Suprapubic skin (tissue), 4 donors: ENCODE measurements around the gene ABCF2. TPM values are rescaled to one million over a fixed set of nuclear protein-coding genes. Genes with fewer than 3 reads are reported as not detected.

Source experiments
- DNase-seq, 2 donors: peaks; one replicate each; pipeline ENCODE4 v3.0.0-alpha.2; 2019; ENCODE audit warnings: low spot score in 2 of 2
- H3K27ac ChIP-seq: fragments of 200-600 bp; sonication (generic); one replicate; pipeline ENCODE4 v1.5.1; 2019
- H3K27me3 ChIP-seq: fragments of 200-600 bp; sonication (generic); one replicate; pipeline ENCODE4 v1.5.1; 2019
- H3K36me3 ChIP-seq: fragments of 200-600 bp; sonication (generic); one replicate; pipeline ENCODE4 v1.5.1; 2019
- H3K4me1 ChIP-seq: fragments of 200-600 bp; sonication (generic); one replicate; pipeline ENCODE4 v1.5.1; 2019
- H3K4me3 ChIP-seq: fragments of 200-600 bp; sonication (generic); one replicate; pipeline ENCODE4 v1.5.1; 2019; ENCODE audit warnings: mild to moderate bottlenecking
- H3K9me3 ChIP-seq: fragments of 200-600 bp; sonication (generic); one replicate; pipeline ENCODE4 v1.5.1; 2019
- EP300 ChIP-seq: sonication (generic); formaldehyde crosslinking; IDR thresholded peaks from one replicate; pipeline ENCODE4 v1.6.1; 2017; ENCODE audit warnings: antibody characterized with exemption
- POLR2A ChIP-seq, 2 donors: fragments of 450-650 bp; IDR thresholded peaks; one replicate each; pipeline ENCODE4 v1.6.1; 2017; ENCODE audit warnings: antibody characterized with exemption in 2 of 2, mild to moderate bottlenecking in 2 of 2, moderate library complexity in 2 of 2
- POLR2AphosphoS5 ChIP-seq, 3 donors: sonication (generic); formaldehyde crosslinking; IDR thresholded peaks; one replicate each; pipeline ENCODE4 v1.6.1; 2017; ENCODE audit warnings: antibody characterized with exemption in 3 of 3
- WGBS: methylation state at CpG from one replicate; pipeline ENCODE4 v1.1.5; 2018; 5-methylcytosine and 5-hydroxymethylcytosine counted together
- total RNA-seq, 4 donors: library from RNA; depleted of rRNA; stranded (reverse); fragments of >200 nt; gene quantifications; one replicate each; pipeline ENCODE4 v1.1.0, GENCODE V29; 2016
- TF ChIP-seq, protein P1 (sequence below), 2 donors: fragments of 200-600 bp in 1 of 2; fragments of 450-650 bp in 1 of 2; sonication (generic) in 1 of 2; IDR thresholded peaks; one replicate each; pipeline ENCODE4 v1.5.1; 2016 to 2019; ENCODE audit warnings: antibody characterized with exemption in 2 of 2, mild to moderate bottlenecking in 1 of 2, moderate library complexity in 1 of 2

The ABCF2 gene
- total RNA-seq, 4 donors from 2014 or later: 25.3 to 96.5 (median 40.1) TPM

DNA sequence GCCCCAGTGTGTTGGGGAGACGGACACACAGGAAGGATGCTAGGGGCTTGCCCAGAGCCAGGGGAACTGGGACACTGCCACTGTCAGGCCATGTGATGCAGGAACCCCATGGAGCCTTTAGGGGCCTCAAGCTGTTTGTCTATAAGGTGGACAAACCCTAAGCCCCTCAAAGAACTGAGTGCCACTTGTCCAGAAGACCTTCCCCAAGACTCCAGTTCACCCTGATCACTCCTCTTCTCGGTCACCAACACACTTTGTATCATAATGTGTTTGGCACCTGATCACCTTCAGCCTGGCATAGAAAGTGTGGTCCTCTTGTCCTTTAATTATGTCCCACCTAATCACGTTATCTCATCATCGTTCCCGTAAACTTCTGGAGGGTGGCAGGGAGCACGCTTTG lies 17.4 kb downstream of the ABCF2 start:
- H3K27ac ChIP-seq: no peak overlapping the region
- H3K4me1 ChIP-seq: no peaks in the 10 kb centered on the region
- TF ChIP-seq EP300 (no peak), POLR2AphosphoS5 (IDR thresholded peaks at IDR 0.05) (no peak), POLR2A (IDR thresholded peaks at IDR 0.05) (no peak)
- TF ChIP-seq, protein P1, sequence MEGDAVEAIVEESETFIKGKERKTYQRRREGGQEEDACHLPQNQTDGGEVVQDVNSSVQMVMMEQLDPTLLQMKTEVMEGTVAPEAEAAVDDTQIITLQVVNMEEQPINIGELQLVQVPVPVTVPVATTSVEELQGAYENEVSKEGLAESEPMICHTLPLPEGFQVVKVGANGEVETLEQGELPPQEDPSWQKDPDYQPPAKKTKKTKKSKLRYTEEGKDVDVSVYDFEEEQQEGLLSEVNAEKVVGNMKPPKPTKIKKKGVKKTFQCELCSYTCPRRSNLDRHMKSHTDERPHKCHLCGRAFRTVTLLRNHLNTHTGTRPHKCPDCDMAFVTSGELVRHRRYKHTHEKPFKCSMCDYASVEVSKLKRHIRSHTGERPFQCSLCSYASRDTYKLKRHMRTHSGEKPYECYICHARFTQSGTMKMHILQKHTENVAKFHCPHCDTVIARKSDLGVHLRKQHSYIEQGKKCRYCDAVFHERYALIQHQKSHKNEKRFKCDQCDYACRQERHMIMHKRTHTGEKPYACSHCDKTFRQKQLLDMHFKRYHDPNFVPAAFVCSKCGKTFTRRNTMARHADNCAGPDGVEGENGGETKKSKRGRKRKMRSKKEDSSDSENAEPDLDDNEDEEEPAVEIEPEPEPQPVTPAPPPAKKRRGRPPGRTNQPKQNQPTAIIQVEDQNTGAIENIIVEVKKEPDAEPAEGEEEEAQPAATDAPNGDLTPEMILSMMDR (IDR thresholded peaks at IDR 0.05): no peak
- H3K9me3 ChIP-seq: no peaks in the 10 kb centered on the region
- 93% methylated on average over 5 of the region's 6 CpGs for WGBS
- peaks cover 8% of the 10 kb centered on the region for H3K27me3 ChIP-seq
- H3K4me3 ChIP-seq: no peak overlapping the region
- no peak for DNase-seq
- H3K36me3 ChIP-seq: peaks cover 22% of the 10 kb centered on the region

GRCh38 chr7:151208253-151208862 lies 18.6 kb downstream of the ABCF2 start:
- Histone ChIP-seq H3K27me3 (peaks cover 12% of the 10 kb centered on the region), H3K27ac (no peak overlapping the region), H3K36me3 (peaks cover 10% of the 10 kb centered on the region), H3K9me3 (no peaks in the 10 kb centered on the region), H3K4me3 (no peak overlapping the region), H3K4me1 (no peaks in the 10 kb centered on the region)
- TF ChIP-seq EP300 (no peak), POLR2A (IDR thresholded peaks at IDR 0.05) (no peak), POLR2AphosphoS5 (IDR thresholded peaks at IDR 0.05) (no peak)
- TF ChIP-seq, protein P1 (IDR thresholded peaks at IDR 0.05): no peak
- DNase-seq: no peak
- WGBS: 63% methylated on average over 9 of the region's 9 CpGs

GRCh38 chr7:151207804-151208203 lies 19.2 kb downstream of the ABCF2 start:
- H3K27me3 ChIP-seq: peaks cover 12% of the 10 kb centered on the region
- no peaks in the 10 kb centered on the region for H3K9me3 ChIP-seq
- no peak overlapping the region for H3K27ac ChIP-seq
- TF ChIP-seq POLR2A (IDR thresholded peaks at IDR 0.05): no peak
- TF ChIP-seq, protein P1 (IDR thresholded peaks at IDR 0.05): no peak
- TF ChIP-seq EP300: no peak
- H3K4me1 ChIP-seq: no peaks in the 10 kb centered on the region
- no peak for DNase-seq
- no peak overlapping the region for H3K4me3 ChIP-seq
- H3K36me3 ChIP-seq: peaks cover 4% of the 10 kb centered on the region
- WGBS: 67% methylated on average over 6 of the region's 12 CpGs

GRCh38 chr7:151207315-151207714 lies 19.7 kb downstream of the ABCF2 start:
- no peaks in the 10 kb centered on the region for H3K4me1 ChIP-seq
- H3K36me3 ChIP-seq: no peaks in the 10 kb centered on the region
- TF ChIP-seq POLR2AphosphoS5 (IDR thresholded peaks at IDR 0.05): no peak
- no peak for TF ChIP-seq POLR2A (IDR thresholded peaks at IDR 0.05)
- TF ChIP-seq, protein P1 (IDR thresholded peaks at IDR 0.05): no peak
- TF ChIP-seq EP300: no peak
- no peak overlapping the region for H3K27ac ChIP-seq
- DNase-seq: no peak
- H3K27me3 ChIP-seq: peaks cover 12% of the 10 kb centered on the region
- no peaks in the 10 kb centered on the region for H3K9me3 ChIP-seq
- no peak overlapping the region for H3K4me3 ChIP-seq
- WGBS: 67% methylated on average over 9 of the region's 9 CpGs

DNA sequence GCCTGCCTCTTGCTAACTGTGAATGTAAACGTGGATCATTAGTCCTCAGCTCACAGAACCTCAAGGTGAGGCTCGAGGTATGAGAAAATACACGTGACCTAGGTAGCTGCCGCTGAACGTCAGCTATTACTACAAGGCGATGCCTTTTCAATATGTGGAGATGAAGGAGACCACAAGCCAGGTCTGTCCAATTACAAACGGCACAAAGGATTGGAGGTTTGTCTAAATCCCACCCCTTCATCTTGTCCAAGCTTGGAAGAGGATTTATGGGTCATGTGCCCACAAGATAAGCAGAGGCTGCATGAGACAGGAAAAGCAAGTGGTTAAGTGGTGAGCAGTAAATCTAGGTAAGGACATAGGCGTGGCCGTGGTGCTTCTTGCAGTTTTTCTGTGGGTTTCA lies 20.1 kb downstream of the ABCF2 start:
- 51% methylated on average over 9 of the region's 9 CpGs for WGBS
- DNase-seq: no peak
- H3K27me3 ChIP-seq: peaks cover 12% of the 10 kb centered on the region
- TF ChIP-seq, protein P1 (IDR thresholded peaks at IDR 0.05): no peak
- no peak for TF ChIP-seq EP300
- no peak for TF ChIP-seq POLR2AphosphoS5 (IDR thresholded peaks at IDR 0.05)
- no peak for TF ChIP-seq POLR2A (IDR thresholded peaks at IDR 0.05)
- H3K4me1 ChIP-seq: no peaks in the 10 kb centered on the region
- no peak overlapping the region for H3K27ac ChIP-seq
- no peaks in the 10 kb centered on the region for H3K9me3 ChIP-seq
- no peak overlapping the region for H3K4me3 ChIP-seq
- no peaks in the 10 kb centered on the region for H3K36me3 ChIP-seq
